GM12865 (cell line): ENCODE results near the gene RAB22A.

Experiments
- DNase-seq: peaks from one replicate; pipeline ENCODE4 v3.0.0; 2010; ENCODE audit warnings: low read depth
- H3K4me3 ChIP-seq: 2 replicates; pipeline ENCODE4 v1.5.1; 2011; ENCODE audit warnings: mild to moderate bottlenecking, low read depth, low read length, control low read depth
- TF ChIP-seq, protein P1 (sequence below): IDR thresholded peaks from 2 replicates; pipeline ENCODE4 v1.5.1; 2011; ENCODE audit warnings: low read length, control low read depth, low read depth, inconsistent platforms; ENCODE audit not compliant: insufficient read depth; ENCODE audit errors: missing control alignments

Gene RAB22A

DNA sequence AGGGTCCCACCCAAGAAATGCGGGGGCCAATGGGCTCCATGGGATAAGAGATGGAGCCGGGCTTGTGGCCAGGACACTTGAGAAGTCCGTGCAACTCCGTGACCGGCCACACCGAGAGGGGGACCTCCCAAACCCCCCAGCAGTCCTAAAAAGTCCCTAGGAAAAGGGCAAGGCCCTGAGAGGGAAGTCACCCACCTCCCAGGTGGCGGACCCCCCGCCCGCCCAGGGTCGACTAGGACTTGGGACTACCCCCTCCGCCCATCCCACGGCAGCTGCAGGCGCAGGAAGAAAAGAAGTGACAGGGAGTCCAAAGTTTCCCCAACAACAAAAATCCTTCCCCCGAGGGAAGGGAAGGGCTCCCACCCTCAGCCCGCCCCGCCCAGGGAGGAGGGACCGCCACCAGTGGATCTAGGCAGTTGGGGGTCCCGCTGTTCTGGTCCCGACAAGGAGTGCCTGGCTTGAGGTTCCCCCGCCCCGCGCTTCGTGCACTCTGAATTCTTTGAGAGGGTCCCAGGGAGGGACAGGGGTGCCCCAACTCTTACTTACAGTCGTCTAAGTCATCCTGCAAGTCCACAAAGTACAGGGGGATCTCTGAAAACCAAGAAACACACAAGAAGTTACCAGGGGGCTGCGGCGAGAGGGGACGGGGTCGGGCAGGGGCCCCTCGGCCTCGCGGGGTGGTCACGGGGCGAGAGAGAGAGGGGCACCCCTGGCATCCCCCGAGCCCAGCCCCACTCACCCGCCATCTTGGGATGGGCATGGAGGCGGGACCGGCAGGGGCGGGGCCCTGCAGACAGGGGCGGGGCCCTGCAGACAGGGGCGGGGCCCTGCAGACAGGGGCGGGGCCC is 611 bp upstream of the RAB22A start:
- TF ChIP-seq, protein P1, sequence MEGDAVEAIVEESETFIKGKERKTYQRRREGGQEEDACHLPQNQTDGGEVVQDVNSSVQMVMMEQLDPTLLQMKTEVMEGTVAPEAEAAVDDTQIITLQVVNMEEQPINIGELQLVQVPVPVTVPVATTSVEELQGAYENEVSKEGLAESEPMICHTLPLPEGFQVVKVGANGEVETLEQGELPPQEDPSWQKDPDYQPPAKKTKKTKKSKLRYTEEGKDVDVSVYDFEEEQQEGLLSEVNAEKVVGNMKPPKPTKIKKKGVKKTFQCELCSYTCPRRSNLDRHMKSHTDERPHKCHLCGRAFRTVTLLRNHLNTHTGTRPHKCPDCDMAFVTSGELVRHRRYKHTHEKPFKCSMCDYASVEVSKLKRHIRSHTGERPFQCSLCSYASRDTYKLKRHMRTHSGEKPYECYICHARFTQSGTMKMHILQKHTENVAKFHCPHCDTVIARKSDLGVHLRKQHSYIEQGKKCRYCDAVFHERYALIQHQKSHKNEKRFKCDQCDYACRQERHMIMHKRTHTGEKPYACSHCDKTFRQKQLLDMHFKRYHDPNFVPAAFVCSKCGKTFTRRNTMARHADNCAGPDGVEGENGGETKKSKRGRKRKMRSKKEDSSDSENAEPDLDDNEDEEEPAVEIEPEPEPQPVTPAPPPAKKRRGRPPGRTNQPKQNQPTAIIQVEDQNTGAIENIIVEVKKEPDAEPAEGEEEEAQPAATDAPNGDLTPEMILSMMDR, result no peak

DNA sequence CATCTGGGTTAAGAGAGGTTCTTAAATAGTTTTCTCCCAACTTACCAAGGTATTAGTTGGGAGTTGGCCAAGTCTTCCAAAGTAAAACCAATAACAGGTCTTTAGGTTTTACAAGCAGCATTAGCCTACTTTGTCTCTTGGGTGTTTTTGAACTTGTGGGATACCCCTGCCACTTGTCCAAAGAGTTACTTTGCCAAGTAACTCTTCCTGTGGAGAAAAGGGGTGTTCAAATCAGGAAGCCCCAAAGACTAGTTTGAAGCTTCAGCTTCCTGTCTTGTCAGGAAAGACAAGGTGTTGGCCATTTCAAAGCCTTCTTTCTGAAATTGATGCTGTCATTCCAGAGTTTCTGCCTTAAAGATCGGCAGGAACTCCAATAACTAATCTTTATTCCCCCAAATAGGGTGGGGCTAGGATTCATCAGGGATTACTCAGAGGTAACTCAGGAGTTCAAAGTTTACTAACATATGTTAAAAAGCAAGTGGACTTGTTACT is 822 bp downstream of the RAB22A start:
- DNase-seq, result peak; percentile 39
- peak overlapping the region; percentile 62 for H3K4me3 ChIP-seq
- TF ChIP-seq, protein P1, result no peak

More for the DNA sequence above, 611 bp upstream of the RAB22A start:
- peak overlapping the region; percentile 97 for H3K4me3 ChIP-seq
- DNase-seq, result peak; percentile 81

DNA sequence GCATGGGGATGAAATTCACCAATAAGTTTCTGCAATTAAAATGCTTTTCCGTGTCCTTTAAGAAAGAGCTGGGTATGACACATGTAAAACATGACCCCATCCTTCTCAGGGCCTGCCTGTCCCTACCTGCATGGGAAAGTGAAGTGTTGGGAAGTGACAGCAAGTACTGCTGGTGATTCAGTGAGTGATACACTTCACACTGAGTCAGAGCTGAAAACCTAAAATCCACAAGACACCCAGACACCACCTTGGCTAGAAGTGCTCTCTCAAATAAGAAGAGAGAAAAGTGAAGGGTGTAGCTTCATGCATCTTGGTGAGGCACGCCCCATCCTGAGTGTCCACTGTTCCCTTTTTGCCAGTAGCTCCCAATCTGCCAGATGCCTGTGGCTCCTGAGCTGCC is 3.3 kb downstream of the RAB22A start:
- no peak for DNase-seq
- no peak overlapping the region for H3K4me3 ChIP-seq
- TF ChIP-seq, protein P1, result no peak

DNA sequence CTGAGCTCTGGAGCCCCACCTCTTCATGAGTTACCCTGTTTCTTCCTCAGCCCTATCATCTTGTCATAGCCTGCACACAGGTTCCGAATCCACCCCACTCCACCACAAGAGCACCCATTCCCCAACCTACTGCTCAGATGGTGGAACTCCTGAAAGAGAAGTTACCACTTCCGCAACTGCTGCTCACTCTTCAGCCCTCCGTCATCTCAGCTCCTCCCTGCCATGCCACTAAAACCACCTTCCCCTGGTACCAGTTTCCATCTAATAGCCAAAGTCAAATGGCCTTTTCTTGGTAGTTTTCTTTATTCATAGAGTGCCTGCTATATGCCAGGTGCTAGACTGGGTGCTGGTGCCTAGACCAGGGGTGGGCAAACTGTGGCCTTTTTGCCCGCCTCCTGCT is 3.9 kb downstream of the RAB22A start:
- TF ChIP-seq, protein P1, result no peak
- no peak for DNase-seq
- H3K4me3 ChIP-seq, result no peak overlapping the region

DNA sequence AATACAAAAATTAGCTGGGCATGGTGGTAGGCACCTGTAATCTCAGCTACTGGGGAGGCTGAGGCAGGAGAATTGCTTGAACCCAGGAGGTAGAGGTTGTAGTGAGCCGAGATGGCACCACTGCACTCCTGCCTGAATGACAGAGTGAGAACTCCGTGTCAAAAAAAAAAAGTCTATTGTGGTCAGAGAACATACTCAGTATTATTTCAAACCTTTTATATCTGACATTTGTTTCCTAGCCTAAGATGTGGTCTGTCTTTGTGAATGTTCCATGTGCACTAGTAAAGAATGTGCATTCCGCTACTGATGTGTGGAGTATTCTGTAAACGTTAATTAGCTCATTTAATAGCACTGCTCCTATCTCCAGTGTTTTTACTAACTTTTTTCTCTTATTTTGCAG is 11.7 kb downstream of the RAB22A start:
- no peak for DNase-seq
- no peak overlapping the region for H3K4me3 ChIP-seq
- TF ChIP-seq, protein P1, result no peak

DNA sequence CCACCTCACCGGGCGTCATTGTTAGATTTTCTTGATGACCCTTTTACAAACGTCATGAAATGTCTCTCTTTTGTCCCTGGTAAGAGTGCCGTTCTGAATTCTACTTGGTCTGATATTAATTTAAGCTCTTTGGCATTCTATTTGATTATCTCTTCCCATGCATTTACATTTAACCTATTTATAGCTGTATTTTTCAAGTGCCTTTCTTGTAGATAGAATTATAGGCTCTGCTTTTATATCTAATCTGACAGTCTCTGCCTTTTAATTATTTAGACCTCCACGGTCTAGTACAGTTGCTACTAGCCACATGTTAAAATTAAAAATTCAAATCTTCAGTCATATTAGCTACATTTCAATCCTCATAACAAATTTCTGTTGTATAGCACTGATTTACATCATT is 12.6 kb downstream of the RAB22A start:
- TF ChIP-seq, protein P1, result no peak
- no peak for DNase-seq
- no peak overlapping the region for H3K4me3 ChIP-seq
